AG09309 (cell line): ENCODE data around the gene CHIC2.

Source experiments
- DNase-seq: peaks from one replicate; pipeline ENCODE4 v3.0.0-alpha.2; 2010; ENCODE audit warnings: low read depth
- H3K4me3 ChIP-seq: 2 replicates; pipeline ENCODE4 v1.5.1; 2011; ENCODE audit warnings: mild to moderate bottlenecking, low read depth, low read length, moderate library complexity; ENCODE audit not compliant: control insufficient read depth
- TF ChIP-seq, protein P1 (sequence below): IDR thresholded peaks from 2 replicates; pipeline ENCODE4 v1.5.1; 2011; ENCODE audit warnings: mild to moderate bottlenecking, low read depth, low read length, inconsistent platforms; ENCODE audit not compliant: insufficient read depth, control insufficient read depth; ENCODE audit errors: missing control alignments

The CHIC2 gene

DNA sequence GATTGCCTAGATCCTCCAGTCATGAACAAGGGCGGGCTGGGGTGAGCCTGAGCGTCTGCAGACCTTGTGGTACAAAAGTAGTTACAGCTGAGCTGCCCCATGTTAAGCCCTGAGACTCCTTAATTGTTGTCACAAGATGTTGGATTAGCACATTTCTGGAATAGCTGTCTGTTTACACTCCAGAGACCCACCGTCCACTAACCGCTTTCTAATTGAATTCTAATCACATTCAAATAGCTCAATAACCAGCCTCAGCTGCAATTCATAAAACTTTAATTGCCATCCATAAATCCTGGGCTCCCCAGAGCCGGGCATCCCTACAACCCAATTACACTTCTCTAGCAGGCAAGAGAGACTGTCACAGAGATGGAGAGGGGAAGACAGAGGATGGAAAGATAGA lies 34.0 kb upstream of the CHIC2 start:
- TF ChIP-seq, protein P1, sequence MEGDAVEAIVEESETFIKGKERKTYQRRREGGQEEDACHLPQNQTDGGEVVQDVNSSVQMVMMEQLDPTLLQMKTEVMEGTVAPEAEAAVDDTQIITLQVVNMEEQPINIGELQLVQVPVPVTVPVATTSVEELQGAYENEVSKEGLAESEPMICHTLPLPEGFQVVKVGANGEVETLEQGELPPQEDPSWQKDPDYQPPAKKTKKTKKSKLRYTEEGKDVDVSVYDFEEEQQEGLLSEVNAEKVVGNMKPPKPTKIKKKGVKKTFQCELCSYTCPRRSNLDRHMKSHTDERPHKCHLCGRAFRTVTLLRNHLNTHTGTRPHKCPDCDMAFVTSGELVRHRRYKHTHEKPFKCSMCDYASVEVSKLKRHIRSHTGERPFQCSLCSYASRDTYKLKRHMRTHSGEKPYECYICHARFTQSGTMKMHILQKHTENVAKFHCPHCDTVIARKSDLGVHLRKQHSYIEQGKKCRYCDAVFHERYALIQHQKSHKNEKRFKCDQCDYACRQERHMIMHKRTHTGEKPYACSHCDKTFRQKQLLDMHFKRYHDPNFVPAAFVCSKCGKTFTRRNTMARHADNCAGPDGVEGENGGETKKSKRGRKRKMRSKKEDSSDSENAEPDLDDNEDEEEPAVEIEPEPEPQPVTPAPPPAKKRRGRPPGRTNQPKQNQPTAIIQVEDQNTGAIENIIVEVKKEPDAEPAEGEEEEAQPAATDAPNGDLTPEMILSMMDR: no peak
- H3K4me3 ChIP-seq: no peak overlapping the region
- no peak for DNase-seq

DNA sequence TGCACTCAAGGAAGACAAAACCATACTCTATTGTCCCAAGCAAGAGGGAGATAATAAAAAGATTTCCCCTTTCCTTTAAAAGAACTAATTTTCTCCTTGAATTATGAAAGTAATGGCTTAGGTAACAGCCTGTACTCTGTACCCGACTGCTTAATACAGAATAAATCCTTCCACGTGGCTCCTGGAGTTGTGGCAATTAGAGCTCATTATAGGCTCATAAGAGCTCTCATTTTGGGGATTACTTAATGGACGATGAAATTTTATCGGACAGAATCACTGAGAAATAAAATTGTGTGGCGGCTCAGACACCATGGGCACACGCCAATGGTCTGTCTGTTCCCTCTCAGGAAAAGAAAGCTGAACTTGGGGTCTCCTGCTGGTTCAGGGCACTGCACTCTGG lies 32.7 kb upstream of the CHIC2 start:
- no peak overlapping the region for H3K4me3 ChIP-seq
- DNase-seq: no peak
- TF ChIP-seq, protein P1: no peak

GRCh38 chr4:54096295-54096962 lies 32.0 kb upstream of the CHIC2 start:
- no peak for DNase-seq
- TF ChIP-seq, protein P1: no peak
- no peak overlapping the region for H3K4me3 ChIP-seq

DNA sequence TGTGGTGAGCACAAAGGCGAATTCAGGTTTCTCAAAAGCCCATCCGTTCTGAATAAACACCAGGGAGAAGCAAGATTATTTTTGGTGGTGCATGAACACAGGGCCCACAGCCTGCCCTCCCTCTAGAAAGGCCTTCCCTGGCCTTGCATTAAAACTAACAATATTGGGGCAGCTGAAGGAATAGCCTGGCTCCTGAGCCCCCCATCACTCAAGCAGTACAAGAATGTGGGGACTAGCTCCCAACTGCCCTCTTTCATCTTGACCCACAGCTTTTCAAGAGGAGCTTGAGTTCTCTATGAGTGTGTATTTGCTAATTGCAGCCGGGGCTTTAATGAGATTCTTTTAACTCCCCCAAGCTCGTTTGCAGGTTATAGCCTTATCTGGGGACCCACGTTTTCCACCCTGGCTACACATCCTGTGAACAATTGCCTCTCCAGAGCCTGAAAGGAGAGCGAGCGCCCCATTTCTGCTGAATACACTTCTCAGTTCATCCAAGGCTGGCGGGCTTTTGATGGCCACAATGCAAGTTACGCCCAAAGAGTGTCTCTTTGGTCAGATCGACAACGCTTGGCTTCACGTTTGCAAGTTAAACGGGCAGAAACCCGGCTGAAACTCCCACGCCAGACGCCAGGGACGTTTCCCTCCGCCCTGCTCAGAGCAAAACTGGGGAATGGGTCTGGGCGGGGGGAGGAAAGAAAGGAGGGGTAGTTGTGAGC lies 30.9 kb upstream of the CHIC2 start:
- no peak for DNase-seq
- no peak overlapping the region for H3K4me3 ChIP-seq
- TF ChIP-seq, protein P1: no peak

DNA sequence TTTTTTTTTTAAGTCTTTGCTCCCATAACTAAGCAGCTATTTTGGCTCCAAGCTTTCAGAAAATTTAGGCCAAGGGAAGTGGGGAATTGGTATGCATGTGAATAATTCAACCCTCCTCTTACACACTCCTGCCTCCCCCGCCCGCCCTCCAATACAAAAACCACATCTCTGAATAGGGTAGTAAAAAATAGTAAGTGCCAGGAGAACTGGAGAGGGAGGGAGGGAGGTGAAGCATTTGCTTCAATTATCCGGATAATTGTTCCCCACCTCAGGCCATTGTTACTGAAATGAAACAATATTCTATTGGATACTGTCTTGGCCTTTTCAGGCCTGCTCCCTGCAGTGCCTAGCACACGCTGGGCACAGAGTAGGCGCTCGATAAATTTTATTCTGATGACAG lies 30.0 kb upstream of the CHIC2 start:
- no peak overlapping the region for H3K4me3 ChIP-seq
- TF ChIP-seq, protein P1: no peak
- DNase-seq: no peak

- TF ChIP-seq, protein P1: no peak
- H3K4me3 ChIP-seq: no peak overlapping the region
- DNase-seq: no peak
Measured at GRCh38 chr4:54093324-54094240, 29.2 kb upstream of the CHIC2 start.
